Activated CD4-positive, alpha-beta T cell treated with anti-CD3 and anti-CD28 coated beads, Interleukin-2, amount 10 ng/mL, durations not matched to agents 7 days and 5 days (primary cell): ENCODE data around the gene DGAT2. TPM values are rescaled to one million over a fixed set of nuclear protein-coding genes. Genes with fewer than 3 reads are reported as not detected.

Source experiments
- CTCF ChIA-PET: fragments of 350-600 bp; sonication (Branson Sonifier 250); formaldehyde crosslinking; loops from one replicate; lab custom pipeline; 2021; ENCODE audit warnings: antibody characterized with exemption; lab: Charles Lee
- POLR2A ChIA-PET: fragments of 350-600 bp; sonication (Branson Sonifier 250); formaldehyde crosslinking; loops from one replicate; lab custom pipeline; 2021; ENCODE audit warnings: antibody characterized with exemption; lab: Charles Lee
- DNase-seq: peaks from one replicate; pipeline ENCODE4 v3.0.0-alpha.2; 2020
- H3K27ac Mint-ChIP-seq: one replicate; pipeline ENCODE4 v1.8.0; 2021; ENCODE audit warnings: mild to moderate bottlenecking, moderate library complexity, mixed read lengths
- H3K27me3 Mint-ChIP-seq: one replicate; pipeline ENCODE4 v1.8.0; 2021; ENCODE audit warnings: mixed read lengths
- H3K36me3 Mint-ChIP-seq: one replicate; pipeline ENCODE4 v1.8.0; 2021; ENCODE audit warnings: low read depth, mixed read lengths
- H3K4me1 Mint-ChIP-seq: one replicate; pipeline ENCODE4 v1.8.0; 2021; ENCODE audit warnings: mixed read lengths
- H3K4me3 Mint-ChIP-seq: one replicate; pipeline ENCODE4 v1.8.0; 2021; ENCODE audit warnings: mild to moderate bottlenecking, moderate library complexity, mixed read lengths
- H3K9me3 Mint-ChIP-seq: one replicate; pipeline ENCODE4 v1.8.0; 2021; ENCODE audit warnings: mixed read lengths
- total RNA-seq, 2 experiments: library from RNA; stranded (reverse); gene quantifications; one replicate each; pipeline ENCODE4 v1.2.3, GENCODE V29; 2021

Gene DGAT2
- total RNA-seq, 2 experiments from 2014 or later: 0.77 to 0.99 TPM

DNA sequence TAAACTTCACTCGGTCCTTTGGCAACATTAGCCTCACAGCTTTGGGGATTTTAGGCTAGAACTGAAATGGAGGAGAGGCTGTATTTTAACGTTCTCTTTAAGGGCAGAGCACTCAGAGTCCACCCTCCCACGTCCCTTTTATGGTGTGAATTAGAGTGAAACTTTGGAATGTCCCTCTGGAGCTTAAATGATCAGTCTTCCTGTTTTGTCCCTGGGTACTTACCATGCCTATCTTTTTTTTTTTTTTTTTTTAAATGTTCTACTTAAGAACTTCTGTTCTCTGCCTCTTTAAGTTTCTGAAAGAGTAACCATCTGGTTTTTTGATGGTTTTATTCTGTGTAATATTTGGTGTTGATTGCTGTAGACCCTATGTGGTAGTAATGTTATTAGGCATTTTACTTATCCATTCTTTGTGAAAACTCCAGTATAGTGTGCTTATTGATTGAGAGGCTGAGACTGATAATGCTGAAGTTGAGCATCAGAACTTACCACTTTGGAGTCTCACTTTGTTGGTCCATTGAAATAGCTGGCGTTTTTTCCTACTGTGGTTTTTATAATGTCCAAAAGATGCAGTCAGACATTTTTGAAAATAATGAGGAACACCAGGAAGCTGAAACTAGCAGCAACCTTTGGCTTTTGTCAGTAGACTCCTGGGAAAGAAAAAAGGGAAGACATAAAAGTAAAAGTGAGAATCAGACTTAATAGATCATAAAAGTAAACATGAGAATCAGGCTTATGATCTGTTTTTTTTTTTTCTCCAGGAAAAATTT, 58.1 kb downstream of the DGAT2 start:
- ChIA-PET CTCF (interaction anchor here (0.6 to 1.5 kb wide), 5 partner anchors 12 to 380 kb away, joined by 3 read pairs; partner anchors contain the start of gene UVRAG), POLR2A (interaction anchor here (0.5 kb wide), 1 partner anchor 92 kb away, joined by 3 read pairs; no protein-coding TSS in a partner anchor)
- Mint-ChIP-seq H3K4me1 (peaks cover 33% of the 10 kb centered on the region), H3K27me3 (no peaks in the 10 kb centered on the region), H3K4me3 (no peak overlapping the region), H3K36me3 (peaks cover 18% of the 10 kb centered on the region), H3K27ac (no peak overlapping the region), H3K9me3 (no peaks in the 10 kb centered on the region)
- no peak for DNase-seq

GRCh38 chr11:75827562-75827961, 59.0 kb downstream of the DGAT2 start:
- H3K4me1 Mint-ChIP-seq: peaks cover 29% of the 10 kb centered on the region
- no peak for DNase-seq
- no peaks in the 10 kb centered on the region for H3K27me3 Mint-ChIP-seq
- H3K4me3 Mint-ChIP-seq: no peak overlapping the region
- H3K27ac Mint-ChIP-seq: no peak overlapping the region
- ChIA-PET CTCF (interaction anchor here (0.6 to 1.5 kb wide), 6 partner anchors 13 to 379 kb away, joined by 3 to 4 read pairs (median 3); partner anchors contain the start of gene UVRAG), POLR2A (interaction anchor here (0.5 kb wide), 1 partner anchor 91 kb away, joined by 3 read pairs; no protein-coding TSS in a partner anchor)
- no peaks in the 10 kb centered on the region for H3K9me3 Mint-ChIP-seq
- H3K36me3 Mint-ChIP-seq: peaks cover 15% of the 10 kb centered on the region

GRCh38 chr11:75831915-75832502, 63.4 kb downstream of the DGAT2 start:
- POLR2A ChIA-PET: no interaction called here
- Mint-ChIP-seq H3K9me3 (no peaks in the 10 kb centered on the region), H3K4me1 (peaks cover 5% of the 10 kb centered on the region), H3K4me3 (no peak overlapping the region), H3K36me3 (peaks cover 3% of the 10 kb centered on the region), H3K27ac (no peak overlapping the region), H3K27me3 (no peaks in the 10 kb centered on the region)
- CTCF ChIA-PET: interaction anchor here (0.9 to 1.2 kb wide), 3 partner anchors 15 to 26 kb away, joined by 3 read pairs; no protein-coding TSS in a partner anchor
- DNase-seq: no peak

GRCh38 chr11:75834728-75835127, 66.2 kb downstream of the DGAT2 start:
- CTCF ChIA-PET: no interaction called here

DNA sequence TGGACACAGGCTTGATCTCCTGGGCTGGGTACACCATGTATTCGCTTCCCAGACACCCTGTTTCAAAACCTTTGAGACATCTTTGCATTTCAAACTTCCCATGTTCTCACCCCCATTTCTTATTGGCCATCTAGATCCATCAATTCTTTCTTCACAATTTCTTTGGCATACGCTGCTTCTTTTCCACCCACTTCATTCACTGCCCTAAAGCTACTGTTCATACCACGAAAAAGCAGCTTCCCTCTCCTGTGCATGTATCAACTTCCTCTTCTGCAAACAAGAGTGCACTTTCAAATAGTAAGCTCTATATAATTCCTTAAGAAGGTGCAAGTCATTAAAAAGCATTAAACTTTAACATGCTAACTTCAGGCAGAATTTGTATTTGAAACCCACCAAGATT, 67.8 kb downstream of the DGAT2 start:
- Mint-ChIP-seq H3K4me1 (peaks cover 4% of the 10 kb centered on the region), H3K9me3 (no peaks in the 10 kb centered on the region), H3K27ac (no peak overlapping the region), H3K27me3 (no peaks in the 10 kb centered on the region), H3K4me3 (no peak overlapping the region), H3K36me3 (peaks cover 8% of the 10 kb centered on the region)
- ChIA-PET CTCF (interaction anchor here (0.7 kb wide), 1 partner anchor 1311 kb away, joined by 3 read pairs; no protein-coding TSS in a partner anchor), POLR2A (no interaction called here)
- DNase-seq: no peak

More at GRCh38 chr11:75834728-75835127, 66.2 kb downstream of the DGAT2 start:
- no peak for DNase-seq
- H3K36me3 Mint-ChIP-seq: peaks cover 8% of the 10 kb centered on the region
- peaks cover 4% of the 10 kb centered on the region for H3K4me1 Mint-ChIP-seq
- H3K27ac Mint-ChIP-seq: no peak overlapping the region
- H3K27me3 Mint-ChIP-seq: no peaks in the 10 kb centered on the region
- POLR2A ChIA-PET: no interaction called here
- no peak overlapping the region for H3K4me3 Mint-ChIP-seq
- no peaks in the 10 kb centered on the region for H3K9me3 Mint-ChIP-seq

GRCh38 chr11:75839851-75840250, 71.3 kb downstream of the DGAT2 start:
- DNase-seq: no peak
- Mint-ChIP-seq H3K9me3 (no peaks in the 10 kb centered on the region), H3K4me3 (no peak overlapping the region), H3K27ac (no peak overlapping the region), H3K27me3 (no peaks in the 10 kb centered on the region), H3K4me1 (peaks cover 7% of the 10 kb centered on the region), H3K36me3 (peaks cover 9% of the 10 kb centered on the region)
- CTCF ChIA-PET: interaction anchor here (1.0 kb wide), 1 partner anchor 313 kb away, joined by 3 read pairs; no protein-coding TSS in a partner anchor
- POLR2A ChIA-PET: no interaction called here

DNA sequence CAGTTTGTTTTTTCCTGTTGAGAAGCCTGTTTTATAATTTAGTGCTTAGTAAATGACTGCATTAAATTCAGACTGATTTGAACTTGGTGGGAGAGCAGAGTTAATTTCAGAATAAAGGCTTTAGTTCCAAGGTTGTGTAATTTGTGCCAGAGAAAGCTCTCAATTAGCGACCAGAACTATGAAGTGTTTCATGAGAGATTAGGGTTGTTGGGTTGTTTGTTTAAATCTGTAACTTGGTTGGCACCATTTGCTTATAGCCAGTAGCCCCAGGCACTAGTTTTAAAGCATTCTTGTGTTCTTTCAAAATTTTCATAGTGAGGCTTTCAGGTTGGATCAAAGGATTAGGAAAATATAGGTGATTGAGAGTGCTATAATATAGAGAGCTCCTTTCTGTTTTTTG, 71.9 kb downstream of the DGAT2 start:
- CTCF ChIA-PET: interaction anchor here (1.0 kb wide), 1 partner anchor 312 kb away, joined by 3 read pairs; no protein-coding TSS in a partner anchor
- Mint-ChIP-seq H3K4me3 (no peak overlapping the region), H3K27me3 (no peaks in the 10 kb centered on the region), H3K36me3 (peaks cover 9% of the 10 kb centered on the region), H3K9me3 (no peaks in the 10 kb centered on the region), H3K4me1 (peaks cover 7% of the 10 kb centered on the region), H3K27ac (no peak overlapping the region)
- POLR2A ChIA-PET: no interaction called here
- no peak for DNase-seq

DNA sequence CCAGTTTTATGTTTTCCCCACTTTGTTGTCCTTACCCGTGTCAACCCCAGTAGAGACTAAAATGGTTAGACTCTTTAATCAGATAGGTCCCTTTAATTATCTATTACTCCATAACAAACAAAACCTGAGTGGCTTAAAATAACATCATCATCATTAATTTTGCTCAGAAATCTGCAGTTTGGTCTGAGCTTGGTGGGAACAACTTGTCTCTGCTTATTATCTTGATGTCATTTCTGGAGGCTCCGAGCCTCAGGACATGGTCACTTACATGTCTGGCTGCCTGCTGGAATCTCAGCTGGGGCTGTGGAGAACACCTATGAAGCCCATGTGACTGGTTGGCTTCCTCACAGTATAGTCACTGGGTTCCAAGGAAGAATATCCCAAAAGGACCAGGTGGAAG, 73.2 kb downstream of the DGAT2 start:
- H3K27me3 Mint-ChIP-seq: no peaks in the 10 kb centered on the region
- H3K9me3 Mint-ChIP-seq: no peaks in the 10 kb centered on the region
- no peak overlapping the region for H3K27ac Mint-ChIP-seq
- ChIA-PET CTCF (no interaction called here), POLR2A (interaction anchor here (0.7 kb wide), 1 partner anchor 19 kb away, joined by 3 read pairs; no protein-coding TSS in a partner anchor)
- H3K4me1 Mint-ChIP-seq: peaks cover 3% of the 10 kb centered on the region
- H3K4me3 Mint-ChIP-seq: no peak overlapping the region
- peaks cover 9% of the 10 kb centered on the region for H3K36me3 Mint-ChIP-seq
- no peak for DNase-seq

- CTCF ChIA-PET: interaction anchor here (1.0 kb wide), 1 partner anchor 18 kb away, joined by 3 read pairs; no protein-coding TSS in a partner anchor
- DNase-seq: no peak
- no peaks in the 10 kb centered on the region for H3K27me3 Mint-ChIP-seq
Measured at GRCh38 chr11:75845324-75845723, 76.7 kb downstream of the DGAT2 start.

GRCh38 chr11:75849894-75850293, 81.3 kb downstream of the DGAT2 start:
- ChIA-PET CTCF (no interaction called here), POLR2A (no interaction called here)
- H3K4me3 Mint-ChIP-seq: no peak overlapping the region
- DNase-seq: no peak
- peaks cover 8% of the 10 kb centered on the region for H3K36me3 Mint-ChIP-seq
- H3K9me3 Mint-ChIP-seq: no peaks in the 10 kb centered on the region
- H3K4me1 Mint-ChIP-seq: peaks cover 13% of the 10 kb centered on the region
- H3K27ac Mint-ChIP-seq: no peak overlapping the region
- no peaks in the 10 kb centered on the region for H3K27me3 Mint-ChIP-seq

More at GRCh38 chr11:75845324-75845723, 76.7 kb downstream of the DGAT2 start:
- Mint-ChIP-seq H3K27ac (no peak overlapping the region), H3K4me1 (peaks cover 6% of the 10 kb centered on the region), H3K36me3 (peaks cover 4% of the 10 kb centered on the region), H3K9me3 (no peaks in the 10 kb centered on the region), H3K4me3 (no peak overlapping the region)
- POLR2A ChIA-PET: no interaction called here

DNA sequence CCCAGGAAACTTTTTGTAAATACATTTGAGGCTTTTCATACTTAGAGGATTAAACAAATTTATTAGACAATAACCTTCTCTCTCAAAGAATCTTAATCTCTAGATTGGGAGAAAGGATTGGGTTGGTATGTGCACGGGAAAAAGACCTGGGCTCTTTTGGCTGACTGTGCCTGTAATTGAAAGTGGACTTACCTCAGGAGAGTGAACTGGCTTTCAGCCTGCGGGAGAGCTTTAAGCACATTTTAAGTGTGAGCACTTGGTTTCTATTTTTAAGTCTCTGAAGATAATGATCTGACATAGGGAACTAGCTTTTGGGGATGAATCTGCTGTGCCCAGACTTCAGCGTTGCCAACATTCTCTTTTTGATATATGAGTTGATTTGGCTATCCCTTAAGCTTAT, 82.2 kb downstream of the DGAT2 start:
- CTCF ChIA-PET: no interaction called here
- no peaks in the 10 kb centered on the region for H3K27me3 Mint-ChIP-seq
- peaks cover 2% of the 10 kb centered on the region for H3K9me3 Mint-ChIP-seq
- no peak overlapping the region for H3K4me3 Mint-ChIP-seq
- DNase-seq: no peak
- H3K4me1 Mint-ChIP-seq: peaks cover 13% of the 10 kb centered on the region
- POLR2A ChIA-PET: no interaction called here
- H3K27ac Mint-ChIP-seq: no peak overlapping the region
- peaks cover 13% of the 10 kb centered on the region for H3K36me3 Mint-ChIP-seq
